Measurements from ENCODE around the gene IL1B. TPM values are rescaled to one million over a fixed set of nuclear protein-coding genes. Genes with fewer than 3 reads are reported as not detected.

IL1B gene
- total RNA-seq, 3 donors from 2014 or later, result 2.1 to 6.4 (median 4.2) TPM

GRCh38 chr2:112796486-112796885 lies 40.1 kb downstream of the IL1B start:
- intact Hi-C loops (cut with DNase I, micrococcal nuclease), result no loop called here
- no peak for TF ChIP-seq CTCF (IDR thresholded peaks at IDR 0.05)

GRCh38 chr2:112795774-112796173 lies 40.8 kb downstream of the IL1B start:
- no peak for TF ChIP-seq CTCF (IDR thresholded peaks at IDR 0.05)
- ATAC-seq, result no peak
- intact Hi-C loops (cut with DNase I, micrococcal nuclease), result no loop called here

More at GRCh38 chr2:112796486-112796885, 40.1 kb downstream of the IL1B start:
- Histone ChIP-seq H3K4me3 (no peak overlapping the region), H3K9me3 (no peaks in the 10 kb centered on the region), H3K36me3 (ENCODE audit: low read depth) (no peaks in the 10 kb centered on the region), H3K4me1 (ENCODE audit: low read depth) (no peaks in the 10 kb centered on the region)
- no peak for ATAC-seq
- DNase-seq, result no peak

GRCh38 chr2:112794841-112795240 lies 41.7 kb downstream of the IL1B start:
- H3K4me1 ChIP-seq (ENCODE audit: low read depth), result no peaks in the 10 kb centered on the region
- H3K9me3 ChIP-seq, result no peaks in the 10 kb centered on the region
- no peak for TF ChIP-seq CTCF (IDR thresholded peaks at IDR 0.05)
- intact Hi-C loops (cut with DNase I, micrococcal nuclease), result no loop called here
- H3K4me3 ChIP-seq, result no peak overlapping the region
- DNase-seq (peak in 2 of 3 donors; percentile 46 to 49), ATAC-seq (peak; percentile 78)
- no peaks in the 10 kb centered on the region for H3K36me3 ChIP-seq (ENCODE audit: low read depth)

More at GRCh38 chr2:112795774-112796173, 40.8 kb downstream of the IL1B start:
- H3K4me1 ChIP-seq (ENCODE audit: low read depth), result no peaks in the 10 kb centered on the region
- no peak for DNase-seq
- H3K36me3 ChIP-seq (ENCODE audit: low read depth), result no peaks in the 10 kb centered on the region
- no peak overlapping the region for H3K4me3 ChIP-seq
- no peaks in the 10 kb centered on the region for H3K9me3 ChIP-seq

- DNase-seq (peak in 1 of 3 donors; percentile 34), ATAC-seq (peak; percentile 64)
- no peak for TF ChIP-seq CTCF (IDR thresholded peaks at IDR 0.05)
- intact Hi-C loops (cut with DNase I, micrococcal nuclease), result no loop called here
- Histone ChIP-seq H3K9me3 (no peaks in the 10 kb centered on the region), H3K36me3 (ENCODE audit: low read depth) (no peaks in the 10 kb centered on the region), H3K4me1 (ENCODE audit: low read depth) (no peaks in the 10 kb centered on the region), H3K4me3 (no peak overlapping the region)
These were observed 42.3 kb downstream of the IL1B start for GRCh38 chr2:112794131-112794733.

- H3K36me3 ChIP-seq (ENCODE audit: low read depth), result no peaks in the 10 kb centered on the region
- intact Hi-C loops (cut with DNase I, micrococcal nuclease), result no loop called here
- H3K4me3 ChIP-seq, result no peak overlapping the region
- no peaks in the 10 kb centered on the region for H3K4me1 ChIP-seq (ENCODE audit: low read depth)
- no peak for TF ChIP-seq CTCF (IDR thresholded peaks at IDR 0.05)
- ATAC-seq (peak; percentile 14), DNase-seq (no peak)
- no peaks in the 10 kb centered on the region for H3K9me3 ChIP-seq
These were observed 43.1 kb downstream of the IL1B start for GRCh38 chr2:112793449-112793978.
